SU-DHL-6 (cell line): Measurements from ENCODE around the gene ERVH48-1.

ENCODE experiments used
- CTCF ChIP-seq: fragments of 200-600 bp; sonication (generic); IDR thresholded peaks from one replicate; pipeline ENCODE4 v1.5.1; 2017; ENCODE audit warnings: antibody characterized with exemption, mild to moderate bottlenecking, low read length, moderate library complexity; ENCODE audit not compliant: insufficient read depth, poor library complexity, severe bottlenecking
- EZH2phosphoT487 ChIP-seq: fragments of 200-600 bp; sonication (generic), shearing (Covaris generic); conservative IDR thresholded peaks from 2 replicates; pipeline ENCODE4 v1.6.1; 2018; ENCODE audit warnings: mild to moderate bottlenecking, antibody characterized with exemption, low read length, moderate library complexity, mixed read lengths

- TF ChIP-seq EZH2phosphoT487, result no peak
- no peak for TF ChIP-seq CTCF
Measured at GRCh38 chr21:42965211-42965560, 39.8 kb upstream of the ERVH48-1 start.
